ENCODE data around the gene CCDC138. TPM values are rescaled to one million over a fixed set of nuclear protein-coding genes. Genes with fewer than 3 reads are reported as not detected.

Gene CCDC138
- total RNA-seq, 1 donor from 2014 or later, result 6.0 TPM

GRCh38 chr2:108855194-108855593 is 68.6 kb downstream of the CCDC138 start:
- DNase-seq (ENCODE audit: extremely low spot score, unreplicated experiment), result no peak
- Mint-ChIP-seq H3K27ac (ENCODE audit: unreplicated experiment) (no peak overlapping the region), H3K27me3 (ENCODE audit: unreplicated experiment) (no peaks in the 10 kb centered on the region), H3K36me3 (ENCODE audit: unreplicated experiment) (peaks cover 18% of the 10 kb centered on the region), H3K4me3 (ENCODE audit: unreplicated experiment) (no peak overlapping the region), H3K9me3 (ENCODE audit: unreplicated experiment) (peaks cover 13% of the 10 kb centered on the region), H3K4me1 (ENCODE audit: unreplicated experiment) (peaks cover 2% of the 10 kb centered on the region)
- TF ChIP-seq, protein P1, sequence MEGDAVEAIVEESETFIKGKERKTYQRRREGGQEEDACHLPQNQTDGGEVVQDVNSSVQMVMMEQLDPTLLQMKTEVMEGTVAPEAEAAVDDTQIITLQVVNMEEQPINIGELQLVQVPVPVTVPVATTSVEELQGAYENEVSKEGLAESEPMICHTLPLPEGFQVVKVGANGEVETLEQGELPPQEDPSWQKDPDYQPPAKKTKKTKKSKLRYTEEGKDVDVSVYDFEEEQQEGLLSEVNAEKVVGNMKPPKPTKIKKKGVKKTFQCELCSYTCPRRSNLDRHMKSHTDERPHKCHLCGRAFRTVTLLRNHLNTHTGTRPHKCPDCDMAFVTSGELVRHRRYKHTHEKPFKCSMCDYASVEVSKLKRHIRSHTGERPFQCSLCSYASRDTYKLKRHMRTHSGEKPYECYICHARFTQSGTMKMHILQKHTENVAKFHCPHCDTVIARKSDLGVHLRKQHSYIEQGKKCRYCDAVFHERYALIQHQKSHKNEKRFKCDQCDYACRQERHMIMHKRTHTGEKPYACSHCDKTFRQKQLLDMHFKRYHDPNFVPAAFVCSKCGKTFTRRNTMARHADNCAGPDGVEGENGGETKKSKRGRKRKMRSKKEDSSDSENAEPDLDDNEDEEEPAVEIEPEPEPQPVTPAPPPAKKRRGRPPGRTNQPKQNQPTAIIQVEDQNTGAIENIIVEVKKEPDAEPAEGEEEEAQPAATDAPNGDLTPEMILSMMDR (IDR thresholded peaks at IDR 0.05), result peak; percentile 54

DNA sequence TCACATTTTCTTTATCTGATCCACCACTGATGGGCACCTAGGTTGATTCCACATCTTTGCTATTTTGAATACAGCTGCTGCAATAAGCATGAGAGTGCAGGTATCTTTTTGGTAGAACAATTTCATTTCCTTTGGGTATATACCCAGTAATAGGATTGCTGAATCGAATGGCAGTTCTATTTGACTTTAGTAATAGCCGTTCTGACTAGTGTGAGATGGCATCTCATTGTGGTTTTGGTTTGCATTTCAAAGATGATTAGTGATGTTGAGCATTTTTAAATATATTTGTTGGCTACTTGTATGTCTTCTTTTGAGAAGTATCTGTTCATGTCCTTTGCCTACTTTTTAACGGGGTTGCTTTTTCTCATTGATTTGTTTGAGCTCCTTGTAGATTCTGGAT is 72.3 kb downstream of the CCDC138 start:
- H3K27ac Mint-ChIP-seq (ENCODE audit: unreplicated experiment), result no peak overlapping the region
- H3K27me3 Mint-ChIP-seq (ENCODE audit: unreplicated experiment), result no peaks in the 10 kb centered on the region
- no peak for DNase-seq (ENCODE audit: extremely low spot score, unreplicated experiment)
- H3K36me3 Mint-ChIP-seq (ENCODE audit: unreplicated experiment), result peaks cover 9% of the 10 kb centered on the region
- TF ChIP-seq, protein P1 (IDR thresholded peaks at IDR 0.05), result no peak
- H3K4me1 Mint-ChIP-seq (ENCODE audit: unreplicated experiment), result peaks cover 2% of the 10 kb centered on the region
- no peak overlapping the region for H3K4me3 Mint-ChIP-seq (ENCODE audit: unreplicated experiment)
- H3K9me3 Mint-ChIP-seq (ENCODE audit: unreplicated experiment), result peaks cover 13% of the 10 kb centered on the region

GRCh38 chr2:108866041-108866440 is 79.5 kb downstream of the CCDC138 start:
- H3K27ac Mint-ChIP-seq (ENCODE audit: unreplicated experiment), result no peak overlapping the region
- no peak overlapping the region for H3K4me3 Mint-ChIP-seq (ENCODE audit: unreplicated experiment)
- no peak for DNase-seq (ENCODE audit: extremely low spot score, unreplicated experiment)
- no peaks in the 10 kb centered on the region for H3K4me1 Mint-ChIP-seq (ENCODE audit: unreplicated experiment)
- H3K9me3 Mint-ChIP-seq (ENCODE audit: unreplicated experiment), result peaks cover 22% of the 10 kb centered on the region
- TF ChIP-seq, protein P1 (IDR thresholded peaks at IDR 0.05), result no peak
- H3K36me3 Mint-ChIP-seq (ENCODE audit: unreplicated experiment), result peaks cover 18% of the 10 kb centered on the region
- no peaks in the 10 kb centered on the region for H3K27me3 Mint-ChIP-seq (ENCODE audit: unreplicated experiment)

DNA sequence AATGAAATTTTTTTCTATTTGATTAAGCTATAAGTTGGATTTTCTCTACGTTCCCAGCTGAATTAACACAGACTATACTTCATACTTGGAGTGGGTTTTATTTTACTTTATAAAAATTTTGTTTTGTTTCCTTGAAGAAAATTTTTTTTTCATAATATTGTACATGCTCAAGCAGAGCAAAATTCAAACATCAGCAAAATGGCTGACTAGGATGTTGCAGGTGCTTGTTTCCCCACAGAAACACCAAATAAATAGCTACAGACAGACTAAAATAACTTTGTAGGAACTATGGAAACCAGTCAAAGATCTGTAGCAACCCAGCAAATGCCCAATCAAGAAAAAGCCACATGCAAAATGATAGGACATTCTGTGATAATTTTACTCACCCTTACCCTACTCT is 82.3 kb downstream of the CCDC138 start:
- DNase-seq (ENCODE audit: extremely low spot score, unreplicated experiment), result no peak
- H3K36me3 Mint-ChIP-seq (ENCODE audit: unreplicated experiment), result peaks cover 18% of the 10 kb centered on the region
- H3K27ac Mint-ChIP-seq (ENCODE audit: unreplicated experiment), result no peak overlapping the region
- TF ChIP-seq, protein P1 (IDR thresholded peaks at IDR 0.05), result no peak
- no peak overlapping the region for H3K4me3 Mint-ChIP-seq (ENCODE audit: unreplicated experiment)
- no peaks in the 10 kb centered on the region for H3K4me1 Mint-ChIP-seq (ENCODE audit: unreplicated experiment)
- no peaks in the 10 kb centered on the region for H3K27me3 Mint-ChIP-seq (ENCODE audit: unreplicated experiment)
- peaks cover 22% of the 10 kb centered on the region for H3K9me3 Mint-ChIP-seq (ENCODE audit: unreplicated experiment)

DNA sequence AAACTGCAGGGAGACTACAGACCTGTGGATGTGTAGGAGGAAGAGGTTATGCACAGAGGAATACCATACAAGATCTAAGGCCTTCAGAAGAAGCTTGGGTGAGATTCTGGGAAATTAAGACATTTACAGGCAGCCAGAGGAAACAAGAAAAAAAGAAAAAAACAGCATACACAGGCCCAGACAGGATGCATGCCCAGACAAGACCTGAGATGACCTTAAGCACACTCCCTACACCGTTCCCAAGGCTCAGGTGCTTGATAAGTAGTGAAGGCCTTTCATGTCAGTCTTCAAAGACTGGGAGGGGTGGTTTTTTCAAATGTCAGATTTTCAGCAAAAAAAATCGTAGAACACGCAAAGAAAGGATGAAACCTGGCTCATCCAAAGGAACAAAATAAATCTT is 83.0 kb downstream of the CCDC138 start:
- no peak for DNase-seq (ENCODE audit: extremely low spot score, unreplicated experiment)
- Mint-ChIP-seq H3K9me3 (ENCODE audit: unreplicated experiment) (peaks cover 22% of the 10 kb centered on the region), H3K4me3 (ENCODE audit: unreplicated experiment) (no peak overlapping the region), H3K27ac (ENCODE audit: unreplicated experiment) (no peak overlapping the region), H3K36me3 (ENCODE audit: unreplicated experiment) (peaks cover 18% of the 10 kb centered on the region), H3K27me3 (ENCODE audit: unreplicated experiment) (no peaks in the 10 kb centered on the region), H3K4me1 (ENCODE audit: unreplicated experiment) (no peaks in the 10 kb centered on the region)
- TF ChIP-seq, protein P1 (IDR thresholded peaks at IDR 0.05), result no peak
